Measurements from ENCODE around the gene KCNJ5.

GRCh38 chr11:128924510-128925249 lies 33.5 kb downstream of the KCNJ5 start:
- TF ChIP-seq, protein P1, sequence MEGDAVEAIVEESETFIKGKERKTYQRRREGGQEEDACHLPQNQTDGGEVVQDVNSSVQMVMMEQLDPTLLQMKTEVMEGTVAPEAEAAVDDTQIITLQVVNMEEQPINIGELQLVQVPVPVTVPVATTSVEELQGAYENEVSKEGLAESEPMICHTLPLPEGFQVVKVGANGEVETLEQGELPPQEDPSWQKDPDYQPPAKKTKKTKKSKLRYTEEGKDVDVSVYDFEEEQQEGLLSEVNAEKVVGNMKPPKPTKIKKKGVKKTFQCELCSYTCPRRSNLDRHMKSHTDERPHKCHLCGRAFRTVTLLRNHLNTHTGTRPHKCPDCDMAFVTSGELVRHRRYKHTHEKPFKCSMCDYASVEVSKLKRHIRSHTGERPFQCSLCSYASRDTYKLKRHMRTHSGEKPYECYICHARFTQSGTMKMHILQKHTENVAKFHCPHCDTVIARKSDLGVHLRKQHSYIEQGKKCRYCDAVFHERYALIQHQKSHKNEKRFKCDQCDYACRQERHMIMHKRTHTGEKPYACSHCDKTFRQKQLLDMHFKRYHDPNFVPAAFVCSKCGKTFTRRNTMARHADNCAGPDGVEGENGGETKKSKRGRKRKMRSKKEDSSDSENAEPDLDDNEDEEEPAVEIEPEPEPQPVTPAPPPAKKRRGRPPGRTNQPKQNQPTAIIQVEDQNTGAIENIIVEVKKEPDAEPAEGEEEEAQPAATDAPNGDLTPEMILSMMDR (optimal IDR thresholded peaks at IDR 0.05 in 1 of 3, IDR thresholded peaks at IDR 0.05 in 1 of 3, conservative IDR thresholded peaks at IDR 0.05 in 1 of 3; ENCODE audit: extremely low read depth in 1 of 3, insufficient read depth in 2 of 3, low read length in 3 of 3): no peak
- no peak for TF ChIP-seq EZH2 (IDR thresholded peaks at IDR 0.05; ENCODE audit: low read length)
